Coronary artery (tissue), 2 donors: ENCODE measurements around the gene EPHB1.

Source experiments
- DNase-seq: peaks from one replicate; pipeline ENCODE4 v3.0.0-alpha.2; 2017; ENCODE audit warnings: low spot score
- H3K27ac ChIP-seq, 2 donors: fragments of 200-600 bp; sonication (generic); one replicate each; pipeline ENCODE4 v1.5.1; 2016 to 2019
- H3K4me3 ChIP-seq: fragments of 200-600 bp; sonication (generic); 2 replicates; pipeline ENCODE4 v1.5.1; 2016; ENCODE audit warnings: mild to moderate bottlenecking, moderate library complexity
- CTCF ChIP-seq: fragments of 200-600 bp; sonication (generic); IDR thresholded peaks from one replicate; pipeline ENCODE4 v1.5.1; 2019; ENCODE audit warnings: antibody characterized with exemption

EPHB1 gene

GRCh38 chr3:134799393-134799792 is 4.3 kb downstream of the EPHB1 start:
- no peak for TF ChIP-seq CTCF
- H3K4me3 ChIP-seq = no peak overlapping the region
- peak overlapping the region; percentile 55 to 77 for H3K27ac ChIP-seq
- DNase-seq = peak; percentile 75

- no peak overlapping the region for H3K4me3 ChIP-seq
- DNase-seq = peak; percentile 50
- H3K27ac ChIP-seq = no peak overlapping the region
- TF ChIP-seq CTCF = no peak
Measured at GRCh38 chr3:134801204-134801958, 6.3 kb downstream of the EPHB1 start.

- H3K4me3 ChIP-seq = no peak overlapping the region
- peak; percentile 24 for DNase-seq
Measured at GRCh38 chr3:134802428-134803050, 7.5 kb downstream of the EPHB1 start.

GRCh38 chr3:134803051-134803505 is 8.0 kb downstream of the EPHB1 start:
- peak; percentile 43 for DNase-seq
- no peak for TF ChIP-seq CTCF
- Histone ChIP-seq H3K27ac (no peak overlapping the region), H3K4me3 (no peak overlapping the region)

More at GRCh38 chr3:134802428-134803050, 7.5 kb downstream of the EPHB1 start:
- no peak overlapping the region for H3K27ac ChIP-seq
- TF ChIP-seq CTCF = no peak

GRCh38 chr3:134803652-134804051 is 8.6 kb downstream of the EPHB1 start:
- no peak for TF ChIP-seq CTCF
- Histone ChIP-seq H3K27ac (no peak overlapping the region), H3K4me3 (no peak overlapping the region)
- peak; percentile 38 for DNase-seq

GRCh38 chr3:134804508-134805480 is 9.7 kb downstream of the EPHB1 start:
- Histone ChIP-seq H3K27ac (no peak overlapping the region), H3K4me3 (no peak overlapping the region)
- peak; percentile 66 for DNase-seq
- TF ChIP-seq CTCF = no peak
